Measurements from ENCODE around the gene RSKR. TPM values are rescaled to one million over a fixed set of nuclear protein-coding genes. Genes with fewer than 3 reads are reported as not detected.
A peak's percentile ranks its signal among the peaks of the same experiment; 100 is the strongest.
"Not testable (repeated sequence)": the region's sequence is repeated elsewhere in the genome, so short reads cannot be mapped to it uniquely, and the experiment has no call there.

RSKR gene
- total RNA-seq, 1 donor from 2014 or later = 37.9 TPM

- H3K27me3 Mint-ChIP-seq (ENCODE audit: low read depth) = no peaks in the 10 kb centered on the region
- intact Hi-C loops (cut with micrococcal nuclease) = loop anchor here (10.0 kb wide), 1 partner anchor 121 kb away; no protein-coding TSS in a partner anchor
- no peak overlapping the region for H3K4me3 Mint-ChIP-seq (ENCODE audit: low read depth)
- H3K27ac Mint-ChIP-seq = no peak overlapping the region
- DNase-seq (ENCODE audit: low spot score) = no peak
- no peaks in the 10 kb centered on the region for H3K9me3 Mint-ChIP-seq
- H3K4me1 Mint-ChIP-seq (ENCODE audit: low read depth) = no peaks in the 10 kb centered on the region
- H3K36me3 Mint-ChIP-seq (ENCODE audit: low read depth) = peaks cover 89% of the 10 kb centered on the region
Observed at GRCh38 chr17:28615260-28615940, 1.4 kb upstream of the RSKR start.

GRCh38 chr17:28612936-28613872 is 781 bp downstream of the RSKR start:
- no peaks in the 10 kb centered on the region for H3K4me1 Mint-ChIP-seq (ENCODE audit: low read depth)
- no peaks in the 10 kb centered on the region for H3K9me3 Mint-ChIP-seq
- no peaks in the 10 kb centered on the region for H3K27me3 Mint-ChIP-seq (ENCODE audit: low read depth)
- H3K27ac Mint-ChIP-seq = no peak overlapping the region
- peaks cover 77% of the 10 kb centered on the region for H3K36me3 Mint-ChIP-seq (ENCODE audit: low read depth)
- no peak for DNase-seq (ENCODE audit: low spot score)
- H3K4me3 Mint-ChIP-seq (ENCODE audit: low read depth) = no peak overlapping the region
- intact Hi-C loops (cut with micrococcal nuclease) = loop anchor here (10.0 kb wide), 1 partner anchor 118 kb away; no protein-coding TSS in a partner anchor

- Mint-ChIP-seq H3K27ac (no peak overlapping the region), H3K27me3 (ENCODE audit: low read depth) (no peaks in the 10 kb centered on the region), H3K4me3 (ENCODE audit: low read depth) (no peak overlapping the region), H3K4me1 (ENCODE audit: low read depth) (no peaks in the 10 kb centered on the region), H3K36me3 (ENCODE audit: low read depth) (peaks cover 77% of the 10 kb centered on the region), H3K9me3 (no peaks in the 10 kb centered on the region)
- intact Hi-C loops (cut with micrococcal nuclease) = loop anchor here (10.0 kb wide), 1 partner anchor 118 kb away; no protein-coding TSS in a partner anchor
- no peak for DNase-seq (ENCODE audit: low spot score)
Observed at GRCh38 chr17:28612531-28612930, 1.5 kb downstream of the RSKR start.

GRCh38 chr17:28610376-28610775 is 3.6 kb downstream of the RSKR start:
- H3K36me3 Mint-ChIP-seq (ENCODE audit: low read depth) = peaks cover 64% of the 10 kb centered on the region
- DNase-seq (ENCODE audit: low spot score) = no peak
- H3K4me3 Mint-ChIP-seq (ENCODE audit: low read depth) = no peak overlapping the region
- no peaks in the 10 kb centered on the region for H3K9me3 Mint-ChIP-seq
- H3K4me1 Mint-ChIP-seq (ENCODE audit: low read depth) = no peaks in the 10 kb centered on the region
- no peak overlapping the region for H3K27ac Mint-ChIP-seq
- no peaks in the 10 kb centered on the region for H3K27me3 Mint-ChIP-seq (ENCODE audit: low read depth)
- intact Hi-C loops (cut with micrococcal nuclease) = loop anchor here (10.0 kb wide), 1 partner anchor 116 kb away; no protein-coding TSS in a partner anchor

GRCh38 chr17:28604031-28604430 is 10.0 kb downstream of the RSKR start:
- H3K27me3 Mint-ChIP-seq (ENCODE audit: low read depth); H3K27ac Mint-ChIP-seq; H3K4me1 Mint-ChIP-seq (ENCODE audit: low read depth); H3K4me3 Mint-ChIP-seq (ENCODE audit: low read depth); H3K9me3 Mint-ChIP-seq; intact Hi-C loops (cut with micrococcal nuclease); DNase-seq (ENCODE audit: low spot score): not testable (repeated sequence)
- peaks cover 17% of the 10 kb centered on the region for H3K36me3 Mint-ChIP-seq (ENCODE audit: low read depth)

- peak overlapping the region; percentile 87 for H3K4me3 Mint-ChIP-seq (ENCODE audit: low read depth)
- H3K27ac Mint-ChIP-seq = peak overlapping the region; percentile 98
- no peaks in the 10 kb centered on the region for H3K9me3 Mint-ChIP-seq
- H3K36me3 Mint-ChIP-seq (ENCODE audit: low read depth) = peaks cover 25% of the 10 kb centered on the region
- peaks cover 17% of the 10 kb centered on the region for H3K4me1 Mint-ChIP-seq (ENCODE audit: low read depth)
- H3K27me3 Mint-ChIP-seq (ENCODE audit: low read depth) = no peaks in the 10 kb centered on the region
- DNase-seq (ENCODE audit: low spot score) = peak; percentile 52
- intact Hi-C loops (cut with micrococcal nuclease) = loop anchor here (2.0 kb wide), 2 partner anchors 45 to 47 kb away; partner anchors contain the start of genes BLTP2 and UNC119
Observed at GRCh38 chr17:28599311-28600184, 14.4 kb downstream of the RSKR start.

- Mint-ChIP-seq H3K9me3 (no peaks in the 10 kb centered on the region), H3K27ac (peak within 1 kb of the TSS; percentile 98), H3K4me3 (ENCODE audit: low read depth) (peak within 1 kb of the TSS; percentile 87), H3K36me3 (ENCODE audit: low read depth) (peaks cover 27% of the 10 kb centered on the region), H3K27me3 (ENCODE audit: low read depth) (no peaks in the 10 kb centered on the region), H3K4me1 (ENCODE audit: low read depth) (peaks cover 17% of the 10 kb centered on the region)
- intact Hi-C loops (cut with micrococcal nuclease) = loop anchor here (1.0 to 2.0 kb wide), 4 partner anchors 23 to 46 kb away; partner anchors contain the start of genes ALDOC, BLTP2, PIGS and UNC119
- peak; percentile 95 for DNase-seq (ENCODE audit: low spot score)
Observed at GRCh38 chr17:28598799-28599310, 15.1 kb downstream of the RSKR start, which contains the start of gene SPAG5. Gene SPAG5 (minus strand): TSS chr17:28599025. CDS start chr17:28598946, 79 bp downstream.

- peak overlapping the region; percentile 87 for H3K4me3 Mint-ChIP-seq (ENCODE audit: low read depth)
- DNase-seq (ENCODE audit: low spot score) = no peak
- intact Hi-C loops (cut with micrococcal nuclease) = loop anchor here (1.0 to 2.0 kb wide), 4 partner anchors 22 to 46 kb away; partner anchors contain the start of genes ALDOC, BLTP2, PIGS and UNC119
- H3K9me3 Mint-ChIP-seq = no peaks in the 10 kb centered on the region
- H3K36me3 Mint-ChIP-seq (ENCODE audit: low read depth) = peaks cover 31% of the 10 kb centered on the region
- peaks cover 17% of the 10 kb centered on the region for H3K4me1 Mint-ChIP-seq (ENCODE audit: low read depth)
- peak overlapping the region; percentile 98 for H3K27ac Mint-ChIP-seq
- H3K27me3 Mint-ChIP-seq (ENCODE audit: low read depth) = no peaks in the 10 kb centered on the region
Observed at GRCh38 chr17:28598389-28598788, 15.6 kb downstream of the RSKR start.

- H3K9me3 Mint-ChIP-seq = no peaks in the 10 kb centered on the region
- H3K4me3 Mint-ChIP-seq (ENCODE audit: low read depth) = peak overlapping the region; percentile 87
- H3K27me3 Mint-ChIP-seq (ENCODE audit: low read depth) = no peaks in the 10 kb centered on the region
- H3K36me3 Mint-ChIP-seq (ENCODE audit: low read depth) = peaks cover 37% of the 10 kb centered on the region
- no peak for DNase-seq (ENCODE audit: low spot score)
- peaks cover 17% of the 10 kb centered on the region for H3K4me1 Mint-ChIP-seq (ENCODE audit: low read depth)
- peak overlapping the region; percentile 98 for H3K27ac Mint-ChIP-seq
- intact Hi-C loops (cut with micrococcal nuclease) = loop anchor here (1.0 to 2.0 kb wide), 4 partner anchors 21 to 47 kb away; partner anchors contain the start of genes ALDOC, BLTP2, PIGS and UNC119
Observed at GRCh38 chr17:28597606-28598383, 16.2 kb downstream of the RSKR start.

GRCh38 chr17:28592260-28592659 is 21.7 kb downstream of the RSKR start:
- Mint-ChIP-seq H3K27ac (no peak overlapping the region), H3K4me3 (ENCODE audit: low read depth) (no peak overlapping the region), H3K4me1 (ENCODE audit: low read depth) (peaks cover under 1% of the 10 kb centered on the region), H3K36me3 (ENCODE audit: low read depth) (peaks cover 50% of the 10 kb centered on the region), H3K27me3 (ENCODE audit: low read depth) (no peaks in the 10 kb centered on the region), H3K9me3 (no peaks in the 10 kb centered on the region)
- intact Hi-C loops (cut with micrococcal nuclease) = no loop called here
- no peak for DNase-seq (ENCODE audit: low spot score)

- H3K36me3 Mint-ChIP-seq (ENCODE audit: low read depth) = peaks cover 36% of the 10 kb centered on the region
- no peaks in the 10 kb centered on the region for H3K9me3 Mint-ChIP-seq
- no peak overlapping the region for H3K4me3 Mint-ChIP-seq (ENCODE audit: low read depth)
- H3K27me3 Mint-ChIP-seq (ENCODE audit: low read depth) = no peaks in the 10 kb centered on the region
- DNase-seq (ENCODE audit: low spot score) = no peak
- intact Hi-C loops (cut with micrococcal nuclease) = no loop called here
- peaks cover 1% of the 10 kb centered on the region for H3K4me1 Mint-ChIP-seq (ENCODE audit: low read depth)
- no peak overlapping the region for H3K27ac Mint-ChIP-seq
Observed at GRCh38 chr17:28585851-28586250, 28.1 kb downstream of the RSKR start.
